WTC11 (cell line): Measurements from ENCODE around the gene PSME2.

Experiments
- CTCF ChIP-seq: fragments of 200-600 bp; IDR thresholded peaks from 2 replicates; pipeline ENCODE4 v1.8.0; 2022; ENCODE audit warnings: antibody characterized with exemption
- HMGXB4 ChIP-seq: sonication (generic); formaldehyde crosslinking; IDR thresholded peaks from 2 replicates; pipeline ENCODE4 v1.8.1; 2023; ENCODE audit warnings: mild to moderate bottlenecking, moderate library complexity, missing genetic modification reagents
- IRF2 ChIP-seq: sonication (generic); formaldehyde crosslinking; IDR thresholded peaks from 2 replicates; pipeline ENCODE4 v1.8.0; 2022; ENCODE audit warnings: low read depth, missing genetic modification reagents, borderline replicate concordance
- PRRX2 ChIP-seq: fragments of 250-450 bp; sonication (Bioruptor Pico); IDR thresholded peaks from 2 replicates; pipeline ENCODE4 v1.8.0; 2021; ENCODE audit warnings: mild to moderate bottlenecking

- no peak for TF ChIP-seq HMGXB4 (CRISPR knock-in tag)
- no peak for TF ChIP-seq CTCF
- TF ChIP-seq PRRX2 (CRISPR knock-in tag), result no peak
- TF ChIP-seq IRF2, result no peak
Measured at GRCh38 chr14:24135584-24135833, 10.9 kb downstream of the PSME2 start.
